OCI-LY7 (cell line): ENCODE data around the gene HDAC4. TPM values are rescaled to one million over a fixed set of nuclear protein-coding genes. Genes with fewer than 3 reads are reported as not detected.

Experiments used
- BruUV-seq: library from RNA; stranded (reverse); fragments of 400-500 nt; replicated peaks from 2 replicates; lab custom pipeline; 2021; lab: Mats Ljungman, UMichigan
- CTCF ChIA-PET: fragments of 300-600 bp; sonication (Branson Sonifier 250); formaldehyde crosslinking; loops from one replicate; lab custom pipeline; 2022; ENCODE audit warnings: antibody characterized with exemption; ENCODE audit not compliant: unreplicated experiment; lab: Charles Lee
- POLR2A ChIA-PET: fragments of 300-600 bp; sonication (Branson Sonifier 250); formaldehyde crosslinking; loops from one replicate; lab custom pipeline; 2022; ENCODE audit warnings: antibody characterized with exemption; lab: Charles Lee
- DNase-seq: peaks from one replicate; pipeline ENCODE4 v3.0.0-alpha.2; 2015; ENCODE audit warnings: low spot score
- H2AFZ ChIP-seq: fragments of 200-600 bp; sonication (generic), shearing (Covaris generic); 2 replicates; pipeline ENCODE4 v1.6.1; 2014; ENCODE audit warnings: mild to moderate bottlenecking, antibody characterized with exemption, low read length, moderate library complexity
- H3K27ac ChIP-seq: fragments of 200-600 bp; sonication (generic); 2 replicates; pipeline ENCODE4 v1.5.1; 2014; ENCODE audit warnings: mixed run types, low read depth, mild to moderate bottlenecking, moderate library complexity, low read length, inconsistent platforms; ENCODE audit not compliant: poor library complexity, severe bottlenecking
- H3K36me3 ChIP-seq: fragments of 200-600 bp; sonication (generic); 2 replicates; pipeline ENCODE4 v1.6.1; 2014; ENCODE audit warnings: mild to moderate bottlenecking, antibody characterized with exemption, low read length, moderate library complexity, mixed read lengths; ENCODE audit not compliant: insufficient read depth
- H3K4me1 ChIP-seq: fragments of 200-600 bp; sonication (generic); 2 replicates; pipeline ENCODE4 v1.5.1; 2014; ENCODE audit warnings: mild to moderate bottlenecking, low read length; ENCODE audit not compliant: insufficient read depth, poor library complexity, severe bottlenecking
- H3K4me2 ChIP-seq: fragments of 200-600 bp; sonication (generic); 2 replicates; pipeline ENCODE4 v1.6.1; 2014; ENCODE audit warnings: mild to moderate bottlenecking, low read length
- H3K4me3 ChIP-seq: fragments of 200-600 bp; sonication (generic); 2 replicates; pipeline ENCODE4 v1.5.1; 2014; ENCODE audit warnings: mild to moderate bottlenecking, low read depth, low read length; ENCODE audit not compliant: poor library complexity, severe bottlenecking
- H3K79me2 ChIP-seq: fragments of 200-600 bp; sonication (generic); 2 replicates; pipeline ENCODE4 v1.6.1; 2016; ENCODE audit warnings: low read depth, mild to moderate bottlenecking, low read length, moderate library complexity, mixed read lengths; ENCODE audit not compliant: insufficient read depth
- H3K9me2 ChIP-seq: fragments of 200-600 bp; sonication (generic); 2 replicates; pipeline ENCODE4 v1.6.1; 2016; ENCODE audit warnings: mild to moderate bottlenecking, low read length, mixed read lengths; ENCODE audit not compliant: insufficient read depth
- H3K9me3 ChIP-seq: fragments of 200-600 bp; sonication (generic); 2 replicates; pipeline ENCODE4 v1.6.1; 2014; ENCODE audit warnings: mild to moderate bottlenecking, mixed run types, low read length, mixed read lengths
- H4K20me1 ChIP-seq: fragments of 200-600 bp; sonication (generic); 2 replicates; pipeline ENCODE4 v1.6.1; 2014; ENCODE audit warnings: mild to moderate bottlenecking, antibody characterized with exemption, low read length, moderate library complexity, mixed read lengths; ENCODE audit not compliant: insufficient read depth
- EZH2phosphoT487 ChIP-seq: fragments of 200-600 bp; sonication (generic); IDR thresholded peaks from 2 replicates; pipeline ENCODE4 v1.6.1; 2018; ENCODE audit warnings: low read depth, borderline replicate concordance, mild to moderate bottlenecking, mixed run types, antibody characterized with exemption, low read length, moderate library complexity, mixed read lengths
- intact Hi-C: fragments of 100-400 bp; cut with micrococcal nuclease; formaldehyde crosslinking; loops from one replicate; pipeline ENCODE4 v1.10.0; 2022; ENCODE audit not compliant: unreplicated experiment
- total RNA-seq, 2 experiments: library from RNA; depleted of rRNA in 1 of 2; stranded (reverse); fragments of >200 nt in 1 of 2; shearing (Covaris generic) in 1 of 2; gene quantifications; 2 replicates each; pipeline ENCODE4 v1.2.3, GENCODE V29; 2014 to 2022
- TF ChIP-seq, protein P1 (sequence below): fragments of 200-600 bp; sonication (generic); conservative IDR thresholded peaks from 2 replicates; pipeline ENCODE4 v1.5.1; 2014; ENCODE audit warnings: mild to moderate bottlenecking, antibody characterized with exemption, low read length, moderate library complexity, mixed read lengths

HDAC4 gene
- total RNA-seq, 2 experiments from 2014 or later, result 10.2 to 20.6 TPM

DNA sequence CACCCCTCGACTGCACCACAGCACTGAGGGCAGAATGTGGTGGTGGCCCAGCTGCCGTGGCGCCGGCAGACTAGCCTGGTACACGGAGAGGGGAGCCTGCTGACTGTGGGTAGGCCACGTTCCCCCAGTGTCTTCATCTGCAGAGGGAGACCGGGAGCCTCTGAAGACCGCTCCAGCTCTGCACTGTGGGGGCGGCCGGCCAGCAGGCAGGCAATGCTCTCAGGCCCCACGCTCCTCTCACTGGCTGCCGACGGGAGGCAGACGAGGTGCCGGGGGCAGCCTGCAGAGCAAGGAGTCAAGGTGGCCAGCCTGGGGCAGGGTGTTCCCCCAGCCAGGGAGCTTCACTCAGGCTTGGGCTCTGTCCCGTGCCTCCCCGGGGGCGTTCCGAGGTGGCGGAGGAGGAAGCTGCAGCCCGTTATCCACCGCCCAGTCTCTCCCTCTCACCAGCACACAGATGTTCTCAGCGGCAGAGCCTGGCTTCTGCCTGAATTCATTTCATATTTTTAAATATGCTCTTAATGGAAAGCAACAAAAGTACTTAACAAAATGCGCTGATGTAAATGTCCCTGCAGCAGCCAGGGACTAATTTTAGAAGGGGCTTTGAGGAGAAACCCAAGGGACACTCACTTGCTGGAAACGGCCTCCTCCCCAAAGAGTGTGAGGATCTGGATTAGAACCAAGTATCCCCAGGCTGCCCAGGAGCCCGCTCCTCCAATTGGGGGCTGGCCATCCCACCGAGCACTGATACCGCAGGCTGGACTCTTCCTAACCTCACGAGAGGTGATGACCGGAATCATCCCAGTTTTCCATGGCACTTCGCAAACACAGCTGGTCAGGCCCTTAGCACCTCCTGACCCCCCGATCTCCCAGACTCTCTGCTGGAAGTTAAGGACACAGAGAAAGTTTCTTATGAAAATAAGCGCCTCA, 87.8 kb downstream of the HDAC4 start:
- no peaks in the 10 kb centered on the region for H3K79me2 ChIP-seq
- no peaks in the 10 kb centered on the region for H3K4me1 ChIP-seq
- no peak overlapping the region for H2AFZ ChIP-seq
- H3K4me3 ChIP-seq, result no peak overlapping the region
- no peak overlapping the region for H3K27ac ChIP-seq
- ChIA-PET CTCF (no interaction called here), POLR2A (no interaction called here)
- H3K4me2 ChIP-seq, result no peak overlapping the region
- intact Hi-C loops, result no loop called here
- 0 out of 2 replicates have a peak, but pooled peaks cover 6% of the 10 kb centered on the region for H3K9me3 ChIP-seq
- no TSS peak for BruUV-seq
- H3K9me2 ChIP-seq, result no peaks in the 10 kb centered on the region
- no peak for TF ChIP-seq EZH2phosphoT487
- TF ChIP-seq, protein P1, sequence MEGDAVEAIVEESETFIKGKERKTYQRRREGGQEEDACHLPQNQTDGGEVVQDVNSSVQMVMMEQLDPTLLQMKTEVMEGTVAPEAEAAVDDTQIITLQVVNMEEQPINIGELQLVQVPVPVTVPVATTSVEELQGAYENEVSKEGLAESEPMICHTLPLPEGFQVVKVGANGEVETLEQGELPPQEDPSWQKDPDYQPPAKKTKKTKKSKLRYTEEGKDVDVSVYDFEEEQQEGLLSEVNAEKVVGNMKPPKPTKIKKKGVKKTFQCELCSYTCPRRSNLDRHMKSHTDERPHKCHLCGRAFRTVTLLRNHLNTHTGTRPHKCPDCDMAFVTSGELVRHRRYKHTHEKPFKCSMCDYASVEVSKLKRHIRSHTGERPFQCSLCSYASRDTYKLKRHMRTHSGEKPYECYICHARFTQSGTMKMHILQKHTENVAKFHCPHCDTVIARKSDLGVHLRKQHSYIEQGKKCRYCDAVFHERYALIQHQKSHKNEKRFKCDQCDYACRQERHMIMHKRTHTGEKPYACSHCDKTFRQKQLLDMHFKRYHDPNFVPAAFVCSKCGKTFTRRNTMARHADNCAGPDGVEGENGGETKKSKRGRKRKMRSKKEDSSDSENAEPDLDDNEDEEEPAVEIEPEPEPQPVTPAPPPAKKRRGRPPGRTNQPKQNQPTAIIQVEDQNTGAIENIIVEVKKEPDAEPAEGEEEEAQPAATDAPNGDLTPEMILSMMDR, result no peak
- no peaks in the 10 kb centered on the region for H4K20me1 ChIP-seq
- H3K36me3 ChIP-seq, result no peaks in the 10 kb centered on the region
- no peak for DNase-seq

DNA sequence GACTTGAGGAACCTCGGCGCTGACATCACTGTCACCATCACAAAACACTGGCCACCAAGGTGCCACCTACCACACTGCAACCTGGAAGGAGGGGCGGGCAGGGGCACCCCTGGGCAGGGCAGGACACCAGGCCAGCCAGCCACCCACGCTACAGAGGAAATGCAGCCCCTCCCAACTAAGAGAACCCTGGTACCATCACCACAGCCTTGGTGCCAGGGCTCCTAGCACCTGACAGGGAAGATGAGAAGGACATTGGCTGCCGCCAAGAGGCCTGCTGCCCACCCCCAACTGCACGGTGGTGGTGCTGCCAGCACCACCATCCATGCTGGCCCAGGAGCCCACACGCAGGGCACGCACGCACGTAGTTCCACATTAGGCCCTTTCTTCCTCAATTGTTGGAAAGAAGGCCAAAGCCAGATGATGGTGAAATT, 88.7 kb downstream of the HDAC4 start:
- Histone ChIP-seq H3K4me2 (no peak overlapping the region), H4K20me1 (no peaks in the 10 kb centered on the region), H2AFZ (no peak overlapping the region), H3K9me3 (0 out of 2 replicates have a peak, but pooled peaks cover 6% of the 10 kb centered on the region), H3K9me2 (no peaks in the 10 kb centered on the region), H3K36me3 (no peaks in the 10 kb centered on the region), H3K79me2 (no peaks in the 10 kb centered on the region), H3K4me3 (no peak overlapping the region), H3K4me1 (no peaks in the 10 kb centered on the region), H3K27ac (no peak overlapping the region)
- TF ChIP-seq, protein P1, result no peak
- no peak for TF ChIP-seq EZH2phosphoT487
- POLR2A ChIA-PET, result no interaction called here
- CTCF ChIA-PET, result no interaction called here
- no TSS peak for BruUV-seq
- DNase-seq, result no peak
- intact Hi-C loops, result no loop called here
